H1 (cell line): ENCODE data around the gene INPP4B. TPM values are rescaled to one million over a fixed set of nuclear protein-coding genes. Genes with fewer than 3 reads are reported as not detected.

ENCODE experiments used
- CHD7 ChIP-seq: fragments of 300-600 bp; sonication (generic); IDR thresholded peaks from 2 replicates; pipeline ENCODE4 v1.7.1; 2012; ENCODE audit warnings: low read length, moderate library complexity, mild to moderate bottlenecking, inconsistent platforms; ENCODE audit not compliant: insufficient replicate concordance
- RFX5 ChIP-seq: IDR thresholded peaks from 2 replicates; pipeline ENCODE4 v1.6.1; 2011; ENCODE audit warnings: low read depth, low read length, improper control_type of control experiment, borderline replicate concordance
- SP1 ChIP-seq: IDR thresholded peaks from 2 replicates; pipeline ENCODE4 v1.6.1; 2011; ENCODE audit warnings: low read depth, low read length
- TEAD4 ChIP-seq: IDR thresholded peaks from 2 replicates; pipeline ENCODE4 v1.6.1; 2012; ENCODE audit warnings: low read depth, low read length, inconsistent platforms, mixed read lengths
- polyA plus RNA-seq, 7 experiments: library from polyadenylated mRNA; depleted of rRNA in 3 of 7; stranded (reverse) in 5 of 7; unstranded in 2 of 7; fragments of >200 nt in 5 of 7; fragments of 200-250 nt in 2 of 7; gene quantifications; 1 replicate in 5 of 7; 2 replicates in 1 of 7; 4 replicates in 1 of 7; pipeline versions ENCODE4 v1.2.1 to v1.2.3, GENCODE V29; 2011 to 2013; ENCODE audit warnings: missing spikeins in 2 of 7, mixed read lengths in 2 of 7
- total RNA-seq: library from RNA; stranded (reverse); fragmentation: NEBNext Ultra II Directional; extraction: Animal tissue kit (Norgen Biotek cat#: 25700); gene quantifications from 2 replicates; pipeline ENCODE4 v1.2.1, GENCODE V29; 2021

Gene INPP4B
- total and polyA plus RNA-seq, 2 of the 8 experiments (the other 6 are each of a cell fraction or from before 2014, with no cell fraction given), result 0.11 to 0.54 TPM

GRCh38 chr4:142427456-142427855 is 418.6 kb downstream of the INPP4B start (continued):
- TF ChIP-seq CHD7 (peak; percentile 82), SP1 (peak; percentile 75; the same call in 1 of the 2 replicates), TEAD4 (peak; percentile 64; the same call in 1 of the 2 replicates), RFX5 (no peak)
